ENCODE data around the gene NOP53.
"Not testable (repeated sequence)": the region's sequence is repeated elsewhere in the genome, so short reads cannot be mapped to it uniquely, and the experiment has no call there.

Gene NOP53

GRCh38 chr19:47718415-47719046, 26.8 kb upstream of the NOP53 start:
- not testable (repeated sequence) for DNase-seq (ENCODE audit: low read depth)

DNA sequence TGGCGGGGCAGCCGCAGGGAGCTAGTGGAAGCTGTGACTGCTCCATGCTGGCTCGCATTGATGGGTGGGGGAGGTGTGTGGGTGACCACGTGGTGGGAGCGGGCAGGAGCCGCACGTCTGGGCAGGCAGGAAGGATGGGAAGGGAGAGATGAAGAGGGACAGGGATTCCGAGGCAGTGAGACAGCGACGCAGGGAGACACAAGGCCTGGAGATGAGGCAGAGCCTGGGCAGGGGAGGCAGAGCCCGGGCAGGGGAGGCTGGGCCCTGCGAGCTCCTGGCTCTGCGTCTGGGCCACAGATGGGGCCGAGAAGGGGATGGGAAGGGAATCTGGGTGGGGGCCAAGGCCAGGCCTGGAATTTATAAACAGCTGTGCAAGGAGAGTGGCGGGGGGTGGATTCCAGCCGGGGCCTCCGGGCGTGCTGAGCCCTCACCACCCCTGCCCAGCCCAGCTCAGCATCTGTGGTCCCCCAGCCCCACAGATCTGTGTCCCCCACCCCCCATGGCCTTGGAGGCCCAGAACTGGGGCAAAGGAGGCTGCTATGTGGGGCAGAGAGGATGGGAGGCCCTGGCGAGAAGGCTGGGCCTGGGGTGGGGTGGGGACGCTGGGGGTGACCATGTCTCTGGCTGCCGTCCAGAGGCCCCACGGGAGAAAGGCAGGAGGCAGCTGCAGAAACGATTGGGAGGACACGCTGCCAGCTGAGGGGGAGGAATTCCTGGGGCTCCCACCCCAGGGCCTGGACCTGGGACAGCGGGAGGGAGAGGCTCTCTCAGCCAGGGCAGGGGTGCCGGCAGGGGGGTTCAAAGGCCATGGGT, 26.1 kb upstream of the NOP53 start:
- no peak for DNase-seq (ENCODE audit: low read depth)

DNA sequence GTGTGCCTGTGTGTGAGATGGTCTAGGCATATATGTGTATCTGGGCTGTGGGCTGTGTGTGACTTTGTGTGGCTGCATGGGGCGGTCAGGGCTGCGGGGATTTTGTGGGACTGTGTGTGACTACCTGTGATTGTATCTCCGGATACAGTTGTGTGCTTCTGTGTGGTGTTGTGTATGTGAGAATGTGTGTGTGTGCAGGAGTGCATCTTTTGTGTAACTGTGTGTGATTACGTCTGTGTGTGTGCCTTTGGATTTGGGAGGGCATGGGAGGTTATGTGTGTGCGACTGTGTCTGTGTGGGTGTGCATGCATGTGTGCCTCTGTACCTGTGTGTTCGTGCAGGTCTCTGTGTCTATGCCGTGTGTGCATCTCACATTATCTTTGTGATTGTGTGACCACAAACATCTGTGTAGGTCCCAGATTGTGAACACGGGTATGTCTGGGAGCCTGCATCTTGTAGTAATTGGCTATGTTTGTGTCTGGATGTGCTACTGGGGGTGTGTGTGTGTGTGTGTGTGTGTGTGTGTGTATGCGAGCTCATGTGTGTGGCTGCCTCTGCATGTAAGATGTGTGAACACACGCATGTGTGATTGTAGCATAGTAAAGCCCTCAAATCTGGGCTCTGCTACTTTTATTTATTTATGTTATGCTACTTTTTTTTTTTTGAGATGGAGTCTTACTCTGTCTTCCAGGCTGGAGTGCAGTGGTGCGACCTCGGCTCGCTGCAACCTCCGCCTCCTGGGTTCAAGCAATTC, 24.5 kb upstream of the NOP53 start:
- DNase-seq (ENCODE audit: low read depth) = no peak

DNA sequence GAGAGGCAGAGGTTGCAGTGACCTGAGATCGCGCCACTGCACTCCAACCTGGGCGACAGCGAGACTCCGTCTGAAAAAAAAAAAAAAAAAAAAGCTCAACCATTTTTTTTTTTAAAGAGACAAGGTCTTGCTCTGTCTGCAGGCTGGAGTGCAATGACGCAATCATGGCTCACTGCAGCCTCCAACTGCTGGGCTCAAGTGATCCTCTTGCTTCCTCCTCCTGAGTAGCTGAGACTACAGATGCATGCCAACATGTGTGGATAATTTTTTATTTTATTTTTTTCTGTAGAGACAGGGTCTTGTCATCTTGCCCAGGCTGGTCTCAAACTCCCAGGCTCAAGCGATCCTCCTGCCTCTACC, 21.8 kb upstream of the NOP53 start:
- no peak for DNase-seq (ENCODE audit: low read depth)

GRCh38 chr19:47725759-47726401, 19.5 kb upstream of the NOP53 start:
- DNase-seq (ENCODE audit: low read depth) = no peak

DNA sequence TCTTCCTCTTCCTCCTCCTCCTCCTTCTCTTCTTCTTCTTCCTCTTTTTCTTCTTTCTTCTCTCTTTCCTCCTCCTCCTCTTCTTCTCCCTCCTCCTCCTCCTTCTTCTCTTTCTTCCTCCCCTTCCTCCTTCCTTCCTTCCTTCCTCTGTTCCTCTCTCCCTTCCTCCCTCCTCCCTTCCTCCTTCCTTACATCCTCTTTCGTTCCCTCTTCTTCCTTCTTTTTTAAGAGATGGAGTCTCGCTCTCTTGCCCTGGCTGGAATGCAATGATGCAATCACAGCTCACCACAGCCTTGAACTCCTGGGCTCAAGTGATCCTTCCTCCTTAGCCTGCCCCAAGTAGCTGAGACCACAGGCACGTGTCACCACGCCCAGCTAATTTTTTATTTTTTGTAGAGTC, 18.9 kb upstream of the NOP53 start:
- DNase-seq (ENCODE audit: low read depth) = no peak

GRCh38 chr19:47728295-47728694, 17.1 kb upstream of the NOP53 start:
- DNase-seq (ENCODE audit: low read depth) = not testable (repeated sequence)

DNA sequence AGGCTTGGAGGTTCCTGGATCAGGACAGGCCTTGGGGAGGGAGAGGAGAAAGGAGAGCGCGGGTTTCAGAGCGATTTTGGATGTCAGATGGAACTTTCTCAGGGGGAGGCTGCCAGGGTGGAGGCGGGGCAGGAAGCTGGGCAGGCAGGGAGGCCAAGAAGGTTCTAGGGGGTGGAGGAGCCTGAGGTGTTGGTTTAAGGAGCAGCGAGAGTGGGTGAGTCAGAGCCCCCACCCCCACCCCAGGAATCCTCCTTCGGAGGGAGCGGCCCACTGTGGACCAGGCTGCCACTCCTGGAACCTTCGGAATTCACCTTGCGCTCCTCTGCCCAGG, 15.9 kb upstream of the NOP53 start:
- DNase-seq (ENCODE audit: low read depth) = no peak

DNA sequence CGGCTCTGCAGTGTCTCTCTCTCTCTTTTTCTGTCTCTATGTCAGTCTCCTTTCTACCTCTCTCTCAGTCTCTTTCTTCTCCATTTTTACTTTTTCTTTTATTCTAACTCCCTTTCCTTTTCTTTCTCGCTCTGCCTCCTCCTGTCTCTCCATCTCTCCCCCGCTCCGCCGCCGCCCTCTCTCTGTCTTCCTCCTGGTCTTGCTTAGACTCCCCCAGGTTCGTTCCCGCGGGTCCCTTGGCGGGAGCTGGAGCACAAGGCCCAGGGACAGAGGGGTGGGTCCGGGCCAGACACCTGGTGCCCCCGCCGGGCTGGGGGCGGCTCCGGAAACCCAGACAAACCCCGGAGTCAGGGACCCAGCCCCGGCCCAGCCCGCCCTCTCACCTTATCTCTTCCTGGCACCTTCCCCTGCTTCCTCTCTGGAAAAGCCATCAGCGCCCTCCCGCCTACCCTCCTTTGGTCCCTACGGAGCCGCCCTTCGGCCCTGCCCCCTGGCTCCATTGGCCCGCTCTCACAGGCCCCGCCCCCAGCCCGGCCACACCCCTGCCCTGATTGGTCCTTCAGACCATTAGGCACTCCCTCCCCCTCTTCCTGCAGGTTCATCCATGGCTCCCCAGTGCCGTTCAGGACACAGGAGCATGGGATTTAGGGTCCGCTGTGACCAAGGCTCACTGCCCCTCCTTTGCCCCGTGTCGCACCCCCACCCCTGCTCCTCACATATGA, 15.4 kb upstream of the NOP53 start:
- DNase-seq (ENCODE audit: low read depth) = no peak

DNA sequence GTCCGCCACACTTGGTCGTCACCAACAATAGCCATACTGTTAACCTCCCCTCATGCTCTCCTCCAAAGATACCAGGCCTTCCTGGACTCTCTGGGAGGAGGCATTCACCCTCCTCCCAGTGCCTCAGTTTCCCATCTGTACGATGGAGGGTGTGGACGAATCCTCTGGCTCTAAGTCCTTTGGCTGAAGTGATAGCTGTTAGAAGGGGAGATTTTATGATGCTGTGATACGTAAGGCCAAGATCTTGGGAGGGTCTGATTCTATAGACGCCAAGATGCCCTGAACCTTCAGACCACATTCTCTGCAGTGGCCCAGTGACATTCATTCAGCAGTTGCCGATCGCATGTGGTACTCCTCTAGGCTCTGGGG, 14.8 kb upstream of the NOP53 start:
- DNase-seq (ENCODE audit: low read depth) = no peak

- no peak for DNase-seq (ENCODE audit: low read depth)
Measured at GRCh38 chr19:47730910-47731309, 14.4 kb upstream of the NOP53 start.

- no peak for DNase-seq (ENCODE audit: low read depth)
Measured at GRCh38 chr19:47735131-47735530, 10.2 kb upstream of the NOP53 start.

GRCh38 chr19:47740866-47741519, 4.4 kb upstream of the NOP53 start:
- DNase-seq (ENCODE audit: low read depth) = no peak

DNA sequence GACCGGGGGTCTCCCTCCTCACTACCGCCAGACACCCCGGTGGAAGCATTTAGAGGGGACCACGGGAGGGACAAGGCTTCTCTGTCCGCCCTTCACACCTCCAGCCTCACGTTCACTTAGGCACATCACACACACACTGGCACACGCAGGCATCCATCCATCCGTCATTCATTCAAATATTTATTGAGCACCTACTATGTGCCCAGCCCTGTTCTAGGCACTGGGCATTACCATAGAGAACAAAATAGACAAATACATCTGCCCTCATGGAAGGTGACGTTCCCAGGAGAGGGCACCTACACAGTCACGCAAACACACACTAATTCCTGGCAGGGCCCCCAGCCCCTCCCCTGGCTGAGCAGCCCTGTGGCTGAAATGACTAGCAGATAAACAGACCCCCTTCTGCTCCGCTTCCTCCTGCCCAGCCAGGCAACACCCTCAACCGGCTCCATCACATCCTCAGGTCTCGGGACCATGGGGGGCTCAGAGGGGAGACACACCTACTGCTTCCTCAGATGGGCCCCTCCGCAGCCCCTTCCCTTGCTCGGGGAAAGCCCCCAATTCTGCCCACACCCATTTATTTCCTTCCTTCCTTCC, 3.7 kb upstream of the NOP53 start:
- DNase-seq (ENCODE audit: low read depth) = no peak

- DNase-seq (ENCODE audit: low read depth) = no peak
Measured at GRCh38 chr19:47742634-47743033, 2.7 kb upstream of the NOP53 start.

DNA sequence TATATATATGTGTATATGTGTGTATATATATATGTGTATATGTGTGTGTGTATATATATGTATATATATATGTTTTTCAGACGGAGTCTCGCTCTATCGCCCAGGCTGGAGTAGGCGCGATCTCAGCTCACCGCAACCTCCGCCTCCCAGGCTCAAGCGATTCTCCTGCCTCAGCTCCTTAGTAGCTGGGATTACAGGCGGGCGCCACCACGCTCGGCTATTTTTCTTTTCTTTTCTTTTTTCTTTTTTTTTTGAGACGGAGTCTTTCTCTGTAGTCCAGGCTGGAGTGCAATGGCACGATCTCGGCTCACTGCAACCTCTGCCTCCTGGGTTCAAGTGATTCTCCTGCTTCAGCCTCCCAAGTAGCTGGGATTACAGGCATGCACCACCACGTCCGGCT, 783 bp downstream of the NOP53 start:
- DNase-seq (ENCODE audit: low read depth) = not testable (repeated sequence)

DNA sequence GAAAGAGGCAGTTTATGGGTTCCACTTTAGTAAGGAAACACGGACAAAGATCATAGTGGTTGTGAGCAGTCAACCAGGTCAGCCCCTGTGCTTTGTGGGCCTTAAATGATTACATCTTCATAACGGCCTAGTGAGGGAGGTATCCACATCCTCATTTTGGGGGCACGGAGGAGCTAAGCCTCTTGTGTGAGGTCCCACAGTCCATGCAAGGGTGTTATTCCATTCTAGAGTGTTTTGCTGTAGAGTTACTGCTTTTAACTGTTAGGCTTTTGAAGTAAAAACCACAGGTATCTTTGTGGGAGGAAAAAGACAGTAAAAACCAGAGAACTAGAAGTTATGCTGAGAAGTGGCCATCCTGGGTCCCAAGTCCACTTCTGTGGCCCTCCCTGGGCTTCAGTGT, 4.0 kb downstream of the NOP53 start:
- no peak for DNase-seq (ENCODE audit: low read depth)

GRCh38 chr19:47750752-47751151, 5.4 kb downstream of the NOP53 start:
- DNase-seq (ENCODE audit: low read depth) = no peak

DNA sequence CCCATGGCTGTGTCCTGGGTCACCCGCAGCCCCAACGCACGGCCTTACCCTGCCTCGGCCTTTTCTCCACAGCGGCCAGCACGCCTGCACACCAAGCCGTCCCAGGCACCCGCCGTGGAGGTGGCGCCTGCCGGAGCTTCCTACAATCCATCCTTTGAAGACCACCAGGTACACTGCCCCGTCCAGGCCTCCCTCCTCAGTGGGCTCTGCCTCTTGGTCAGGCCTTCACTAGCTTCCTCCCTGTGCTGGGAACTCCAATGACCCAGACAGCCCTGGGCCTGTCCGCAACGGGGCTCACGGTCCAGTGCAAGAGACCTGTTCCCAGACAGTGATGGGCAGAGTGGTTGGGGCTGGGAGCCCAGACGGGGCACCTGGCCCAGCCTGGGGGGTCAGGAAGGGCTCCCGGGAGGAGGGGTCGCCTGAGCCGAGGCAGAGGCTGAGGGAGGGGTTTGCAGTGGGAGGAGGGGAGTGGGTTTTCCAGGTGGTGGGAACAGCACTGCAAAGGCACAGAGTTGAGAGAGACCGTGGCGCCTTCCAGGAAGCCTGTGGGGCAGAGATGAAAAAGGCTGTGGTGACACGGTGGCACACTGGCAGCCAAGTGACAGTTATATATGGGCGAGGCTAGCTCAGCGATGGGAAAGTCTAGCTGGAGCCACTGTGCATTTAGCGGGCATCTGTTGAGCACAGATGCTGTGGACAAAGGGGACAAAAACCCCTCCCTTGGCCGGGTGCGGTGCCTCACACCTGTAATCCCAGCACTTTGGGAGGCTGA, 7.3 kb downstream of the NOP53 start:
- no peak for DNase-seq (ENCODE audit: low read depth)
